ENCODE data around the gene F10. TPM values are rescaled to one million over a fixed set of nuclear protein-coding genes. Genes with fewer than 3 reads are reported as not detected.

F10 gene
- total and polyA plus RNA-seq, 2 of the 13 experiments (the other 11 are each of a cell fraction or from before 2014, with no cell fraction given) = 58.4 to 237 TPM

GRCh38 chr13:113138792-113139551 lies 16.4 kb downstream of the F10 start (continued):
- TF ChIP-seq ZBTB7B (CRISPR knock-in tag; IDR thresholded peaks at IDR 0.05) = peak; percentile 91
- TF ChIP-seq SIN3A (IDR thresholded peaks at IDR 0.05; ENCODE audit: borderline replicate concordance, low read depth, low read length) = peak; percentile 93
- no peak for TF ChIP-seq WIZ (CRISPR knock-in tag; IDR thresholded peaks at IDR 0.05)
- peak; percentile 87; the same call in 1 of the 2 replicates for TF ChIP-seq ZNF350 (CRISPR knock-in tag; IDR thresholded peaks at IDR 0.05; ENCODE audit: borderline replicate concordance, low read depth)
- TF ChIP-seq ATF4 (CRISPR knock-in tag; IDR thresholded peaks at IDR 0.05) = peak in 1 of 2 experiments; percentile 14; a peak in 2 of 4 replicates
- 0 out of 2 replicates have a peak, but pooled peaks have one; percentile 37 for TF ChIP-seq DNMT3B (CRISPR knock-in tag; conservative IDR thresholded peaks at IDR 0.05)
- no peak for TF ChIP-seq ZNF234 (CRISPR knock-in tag; conservative IDR thresholded peaks at IDR 0.05)
- 0 out of 2 replicates have a peak, but pooled peaks have one; percentile 48 for TF ChIP-seq ZNF572 (CRISPR knock-in tag; IDR thresholded peaks at IDR 0.05)
- 0 out of 2 replicates have a peak, but pooled peaks have one; percentile 50 for TF ChIP-seq CBFB (CRISPR knock-in tag; IDR thresholded peaks at IDR 0.05)
- TF ChIP-seq ZBTB3 (CRISPR knock-in tag; IDR thresholded peaks at IDR 0.05; ENCODE audit: borderline replicate concordance, low read depth) = peak; percentile 99
- peak; percentile 97 for TF ChIP-seq PHF21A (CRISPR knock-in tag; IDR thresholded peaks at IDR 0.05)
- peak; percentile 85 for TF ChIP-seq ZSCAN31 (CRISPR knock-in tag; IDR thresholded peaks at IDR 0.05; ENCODE audit: low read depth)
- no peak for TF ChIP-seq EED (CRISPR knock-in tag; IDR thresholded peaks at IDR 0.05)
- TF ChIP-seq ZXDC (CRISPR knock-in tag; IDR thresholded peaks at IDR 0.05) = no peak
- no peak for TF ChIP-seq MLLT10 (CRISPR knock-in tag; IDR thresholded peaks at IDR 0.05)
- TF ChIP-seq NCOR1 (IDR thresholded peaks at IDR 0.05; ENCODE audit: borderline replicate concordance, low read length) = peak; percentile 83; the same call in 1 of the 2 replicates
- TF ChIP-seq, protein P1, sequence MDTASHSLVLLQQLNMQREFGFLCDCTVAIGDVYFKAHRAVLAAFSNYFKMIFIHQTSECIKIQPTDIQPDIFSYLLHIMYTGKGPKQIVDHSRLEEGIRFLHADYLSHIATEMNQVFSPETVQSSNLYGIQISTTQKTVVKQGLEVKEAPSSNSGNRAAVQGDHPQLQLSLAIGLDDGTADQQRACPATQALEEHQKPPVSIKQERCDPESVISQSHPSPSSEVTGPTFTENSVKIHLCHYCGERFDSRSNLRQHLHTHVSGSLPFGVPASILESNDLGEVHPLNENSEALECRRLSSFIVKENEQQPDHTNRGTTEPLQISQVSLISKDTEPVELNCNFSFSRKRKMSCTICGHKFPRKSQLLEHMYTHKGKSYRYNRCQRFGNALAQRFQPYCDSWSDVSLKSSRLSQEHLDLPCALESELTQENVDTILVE (CRISPR knock-in tag; IDR thresholded peaks at IDR 0.05) = 0 out of 2 replicates have a peak, but pooled peaks have one; percentile 28
- TF ChIP-seq, protein P2, sequence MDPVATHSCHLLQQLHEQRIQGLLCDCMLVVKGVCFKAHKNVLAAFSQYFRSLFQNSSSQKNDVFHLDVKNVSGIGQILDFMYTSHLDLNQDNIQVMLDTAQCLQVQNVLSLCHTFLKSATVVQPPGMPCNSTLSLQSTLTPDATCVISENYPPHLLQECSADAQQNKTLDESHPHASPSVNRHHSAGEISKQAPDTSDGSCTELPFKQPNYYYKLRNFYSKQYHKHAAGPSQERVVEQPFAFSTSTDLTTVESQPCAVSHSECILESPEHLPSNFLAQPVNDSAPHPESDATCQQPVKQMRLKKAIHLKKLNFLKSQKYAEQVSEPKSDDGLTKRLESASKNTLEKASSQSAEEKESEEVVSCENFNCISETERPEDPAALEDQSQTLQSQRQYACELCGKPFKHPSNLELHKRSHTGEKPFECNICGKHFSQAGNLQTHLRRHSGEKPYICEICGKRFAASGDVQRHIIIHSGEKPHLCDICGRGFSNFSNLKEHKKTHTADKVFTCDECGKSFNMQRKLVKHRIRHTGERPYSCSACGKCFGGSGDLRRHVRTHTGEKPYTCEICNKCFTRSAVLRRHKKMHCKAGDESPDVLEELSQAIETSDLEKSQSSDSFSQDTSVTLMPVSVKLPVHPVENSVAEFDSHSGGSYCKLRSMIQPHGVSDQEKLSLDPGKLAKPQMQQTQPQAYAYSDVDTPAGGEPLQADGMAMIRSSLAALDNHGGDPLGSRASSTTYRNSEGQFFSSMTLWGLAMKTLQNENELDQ (CRISPR knock-in tag; IDR thresholded peaks at IDR 0.05; ENCODE audit: borderline replicate concordance) = no peak
- no peak for TF ChIP-seq TCF12 (IDR thresholded peaks at IDR 0.05)
- TF ChIP-seq TCF12 (CRISPR knock-in tag; IDR thresholded peaks at IDR 0.05) = peak; percentile 98
- TF ChIP-seq, protein P3, sequence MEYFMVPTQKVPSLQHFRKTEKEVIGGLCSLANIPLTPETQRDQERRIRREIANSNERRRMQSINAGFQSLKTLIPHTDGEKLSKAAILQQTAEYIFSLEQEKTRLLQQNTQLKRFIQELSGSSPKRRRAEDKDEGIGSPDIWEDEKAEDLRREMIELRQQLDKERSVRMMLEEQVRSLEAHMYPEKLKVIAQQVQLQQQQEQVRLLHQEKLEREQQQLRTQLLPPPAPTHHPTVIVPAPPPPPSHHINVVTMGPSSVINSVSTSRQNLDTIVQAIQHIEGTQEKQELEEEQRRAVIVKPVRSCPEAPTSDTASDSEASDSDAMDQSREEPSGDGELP (IDR thresholded peaks at IDR 0.05; ENCODE audit: borderline replicate concordance, low read depth) = peak; percentile 81
- TF ChIP-seq FOXP1 (IDR thresholded peaks at IDR 0.05) = peak; percentile 65
- peak; percentile 99 for TF ChIP-seq FOXP1 (CRISPR knock-in tag; IDR thresholded peaks at IDR 0.05)
